OCI-LY1 (cell line): Measurements from ENCODE around the gene CCDC187.

Experiments
- H2AFZ ChIP-seq: fragments of 200-600 bp; sonication (generic), shearing (Covaris generic); 2 replicates; pipeline ENCODE4 v1.6.0; 2014; ENCODE audit warnings: antibody characterized with exemption, mild to moderate bottlenecking, low read length
- H3F3A ChIP-seq: fragments of 200-600 bp; sonication (generic), shearing (Covaris generic); 2 replicates; pipeline ENCODE4 v1.6.0; 2014; ENCODE audit warnings: mild to moderate bottlenecking, antibody characterized with exemption, low read length, moderate library complexity; ENCODE audit not compliant: insufficient read depth
- H3K27ac ChIP-seq: fragments of 200-600 bp; sonication (generic); 2 replicates; pipeline ENCODE4 v1.5.1; 2014; ENCODE audit warnings: low read length, mixed run types, mild to moderate bottlenecking, low read depth; ENCODE audit not compliant: poor library complexity, severe bottlenecking
- H3K27me3 ChIP-seq: fragments of 200-600 bp; sonication (generic); 2 replicates; pipeline ENCODE4 v1.6.0; 2014; ENCODE audit warnings: antibody characterized with exemption, mild to moderate bottlenecking, low read length, moderate library complexity; ENCODE audit not compliant: insufficient read depth
- H3K36me3 ChIP-seq: fragments of 200-600 bp; sonication (generic); 2 replicates; pipeline ENCODE4 v1.6.1; 2014; ENCODE audit warnings: mild to moderate bottlenecking, antibody characterized with exemption, low read length, moderate library complexity, mixed read lengths; ENCODE audit not compliant: insufficient read depth
- H3K4me1 ChIP-seq: fragments of 200-600 bp; sonication (generic); 2 replicates; pipeline ENCODE4 v1.5.1; 2014; ENCODE audit warnings: mild to moderate bottlenecking, low read length, moderate library complexity; ENCODE audit not compliant: insufficient read depth, severe bottlenecking
- H3K4me2 ChIP-seq: fragments of 200-600 bp; sonication (generic), shearing (Covaris generic); 2 replicates; pipeline ENCODE4 v1.6.1; 2014; ENCODE audit warnings: low read length
- H3K4me3 ChIP-seq: fragments of 200-600 bp; sonication (generic); 2 replicates; pipeline ENCODE4 v1.5.1; 2014; ENCODE audit warnings: low read length, low read depth, mild to moderate bottlenecking, mixed read lengths; ENCODE audit not compliant: poor library complexity, severe bottlenecking
- H3K79me2 ChIP-seq: fragments of 200-600 bp; shearing (Covaris generic); 2 replicates; pipeline ENCODE4 v1.6.1; 2016; ENCODE audit warnings: mixed run types, low read length, mixed read lengths; ENCODE audit not compliant: insufficient read depth
- H3K9ac ChIP-seq: fragments of 200-600 bp; sonication (generic), shearing (Covaris generic); 2 replicates; pipeline ENCODE4 v1.6.1; 2014; ENCODE audit warnings: mild to moderate bottlenecking, low read length, mixed read lengths
- H3K9me2 ChIP-seq: fragments of 200-600 bp; sonication (generic), shearing (Covaris generic); 2 replicates; pipeline ENCODE4 v1.6.1; 2014; ENCODE audit warnings: low read depth, mild to moderate bottlenecking, low read length, mixed read lengths
- H3K9me3 ChIP-seq: fragments of 200-600 bp; shearing (Covaris generic); 2 replicates; pipeline ENCODE4 v1.6.1; 2014; ENCODE audit warnings: low read length, mixed read lengths
- H4K20me1 ChIP-seq: fragments of 200-600 bp; sonication (generic), shearing (Covaris generic); 2 replicates; pipeline ENCODE4 v1.6.0; 2016; ENCODE audit warnings: mild to moderate bottlenecking, low read length; ENCODE audit not compliant: insufficient read depth
- CTCF ChIP-seq: fragments of 200-600 bp; sonication (generic), shearing (Covaris generic); IDR thresholded peaks from 2 replicates; pipeline ENCODE4 v1.5.1; 2017; ENCODE audit warnings: mild to moderate bottlenecking, antibody characterized with exemption, low read length, moderate library complexity, mixed read lengths
- EZH2 ChIP-seq: fragments of 200-600 bp; sonication (generic), shearing (Covaris generic); IDR thresholded peaks from 2 replicates; pipeline ENCODE4 v1.8.0; 2017; ENCODE audit warnings: borderline replicate concordance, mixed run types, mild to moderate bottlenecking, antibody characterized with exemption, low read length, moderate library complexity, mixed read lengths

Gene CCDC187

GRCh38 chr9:136311051-136312008, 7.4 kb upstream of the CCDC187 start:
- no peak overlapping the region for H3K27ac ChIP-seq
- peaks cover 8% of the 10 kb centered on the region for H3K9me3 ChIP-seq
- no peak overlapping the region for H3K9ac ChIP-seq

GRCh38 chr9:136310273-136311030, 6.6 kb upstream of the CCDC187 start:
- no peak overlapping the region for H3K27ac ChIP-seq
- H3K4me3 ChIP-seq = no peak overlapping the region
- no peak overlapping the region for H3K4me2 ChIP-seq
- H3K9me3 ChIP-seq = peaks cover 8% of the 10 kb centered on the region
- no peaks in the 10 kb centered on the region for H3K9me2 ChIP-seq
- peaks cover 9% of the 10 kb centered on the region; the same call in 1 of the 2 replicates for H3K36me3 ChIP-seq
- no peak for TF ChIP-seq EZH2
- no peak for TF ChIP-seq CTCF
- H3K4me1 ChIP-seq = no peaks in the 10 kb centered on the region
- no peak overlapping the region for H3K9ac ChIP-seq
- no peaks in the 10 kb centered on the region for H3K79me2 ChIP-seq
- peaks cover 16% of the 10 kb centered on the region; the same call in 1 of the 2 replicates for H3K27me3 ChIP-seq
- H2AFZ ChIP-seq = no peak overlapping the region
- H4K20me1 ChIP-seq = no peaks in the 10 kb centered on the region
- no peaks in the 10 kb centered on the region for H3F3A ChIP-seq

More at GRCh38 chr9:136311051-136312008, 7.4 kb upstream of the CCDC187 start:
- Histone ChIP-seq H4K20me1 (no peaks in the 10 kb centered on the region), H3K36me3 (peaks cover 9% of the 10 kb centered on the region; the same call in 1 of the 2 replicates), H3F3A (no peaks in the 10 kb centered on the region), H3K4me2 (no peak overlapping the region), H3K4me3 (no peak overlapping the region), H3K4me1 (no peaks in the 10 kb centered on the region), H3K27me3 (peaks cover 25% of the 10 kb centered on the region; the same call in 1 of the 2 replicates), H3K79me2 (no peaks in the 10 kb centered on the region), H3K9me2 (no peaks in the 10 kb centered on the region), H2AFZ (no peak overlapping the region)
- no peak for TF ChIP-seq EZH2
- no peak for TF ChIP-seq CTCF

- no peak overlapping the region for H3K9ac ChIP-seq
- no peaks in the 10 kb centered on the region for H3F3A ChIP-seq
Measured at GRCh38 chr9:136309806-136310220, 5.9 kb upstream of the CCDC187 start.

More at GRCh38 chr9:136309806-136310220, 5.9 kb upstream of the CCDC187 start:
- H3K36me3 ChIP-seq = peaks cover 4% of the 10 kb centered on the region; the same call in 1 of the 2 replicates
- no peak for TF ChIP-seq EZH2
- no peak for TF ChIP-seq CTCF
- peaks cover 10% of the 10 kb centered on the region; the same call in 1 of the 2 replicates for H3K27me3 ChIP-seq
- H4K20me1 ChIP-seq = no peaks in the 10 kb centered on the region
- H3K9me3 ChIP-seq = peaks cover 4% of the 10 kb centered on the region
- no peak overlapping the region for H3K4me3 ChIP-seq
- H3K27ac ChIP-seq = no peak overlapping the region
- H3K4me2 ChIP-seq = no peak overlapping the region
- no peak overlapping the region for H2AFZ ChIP-seq
- H3K4me1 ChIP-seq = no peaks in the 10 kb centered on the region
- no peaks in the 10 kb centered on the region for H3K79me2 ChIP-seq
- no peaks in the 10 kb centered on the region for H3K9me2 ChIP-seq
